ENCODE data around the gene SFXN2.
"Not testable (repeated sequence)": the region's sequence is repeated elsewhere in the genome, so short reads cannot be mapped to it uniquely, and the experiment has no call there.

SFXN2 gene

DNA sequence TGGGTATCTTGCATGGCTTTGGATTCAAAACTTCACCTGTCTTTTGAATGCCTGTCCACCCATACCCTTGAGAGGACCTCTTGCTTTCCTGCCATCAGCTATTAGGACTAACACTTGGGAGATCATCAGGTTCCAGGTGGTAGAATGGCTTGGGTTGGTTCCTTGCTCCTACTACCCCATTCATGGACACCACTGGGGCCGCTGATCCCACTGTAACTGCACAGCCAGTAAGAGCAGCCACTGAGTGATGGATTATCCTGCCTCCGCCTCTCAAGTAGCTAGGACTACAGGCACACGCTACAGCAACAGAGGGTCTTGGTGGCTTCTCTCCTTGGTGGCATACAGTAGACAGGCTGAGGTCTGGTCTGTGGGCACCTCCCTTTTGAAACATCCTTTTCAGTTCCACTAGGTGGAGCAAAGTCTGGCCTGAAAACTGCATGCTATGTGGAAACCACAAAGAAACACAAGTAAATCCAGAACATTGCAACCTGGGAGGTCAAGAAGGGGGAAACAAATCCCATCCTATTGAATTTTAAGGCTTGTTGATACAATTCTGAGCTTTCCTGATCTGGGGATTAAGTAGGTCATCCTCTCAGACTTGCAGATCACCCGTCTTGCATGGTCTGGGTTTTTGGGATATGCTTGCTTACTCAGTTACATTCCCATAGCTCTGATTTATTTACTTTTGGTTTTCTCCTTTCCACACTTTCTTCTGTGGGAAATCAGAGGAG lies 38.7 kb downstream of the SFXN2 start:
- H3K27ac ChIP-seq: peak overlapping the region; percentile 53
- no peaks in the 10 kb centered on the region for H3K36me3 ChIP-seq (ENCODE audit: control insufficient read depth, insufficient read depth, low read length)
- no peak overlapping the region for H3K9ac ChIP-seq
- H3K79me2 ChIP-seq: peaks cover 67% of the 10 kb centered on the region
- peaks cover 26% of the 10 kb centered on the region for H3K4me1 ChIP-seq
- H3K27me3 ChIP-seq (ENCODE audit: control insufficient read depth, insufficient read depth, low read length): no peaks in the 10 kb centered on the region
- no peak overlapping the region for H3K4me2 ChIP-seq (ENCODE audit: low read length)
- TF ChIP-seq, protein P1, sequence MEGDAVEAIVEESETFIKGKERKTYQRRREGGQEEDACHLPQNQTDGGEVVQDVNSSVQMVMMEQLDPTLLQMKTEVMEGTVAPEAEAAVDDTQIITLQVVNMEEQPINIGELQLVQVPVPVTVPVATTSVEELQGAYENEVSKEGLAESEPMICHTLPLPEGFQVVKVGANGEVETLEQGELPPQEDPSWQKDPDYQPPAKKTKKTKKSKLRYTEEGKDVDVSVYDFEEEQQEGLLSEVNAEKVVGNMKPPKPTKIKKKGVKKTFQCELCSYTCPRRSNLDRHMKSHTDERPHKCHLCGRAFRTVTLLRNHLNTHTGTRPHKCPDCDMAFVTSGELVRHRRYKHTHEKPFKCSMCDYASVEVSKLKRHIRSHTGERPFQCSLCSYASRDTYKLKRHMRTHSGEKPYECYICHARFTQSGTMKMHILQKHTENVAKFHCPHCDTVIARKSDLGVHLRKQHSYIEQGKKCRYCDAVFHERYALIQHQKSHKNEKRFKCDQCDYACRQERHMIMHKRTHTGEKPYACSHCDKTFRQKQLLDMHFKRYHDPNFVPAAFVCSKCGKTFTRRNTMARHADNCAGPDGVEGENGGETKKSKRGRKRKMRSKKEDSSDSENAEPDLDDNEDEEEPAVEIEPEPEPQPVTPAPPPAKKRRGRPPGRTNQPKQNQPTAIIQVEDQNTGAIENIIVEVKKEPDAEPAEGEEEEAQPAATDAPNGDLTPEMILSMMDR (IDR thresholded peaks at IDR 0.05): peak; percentile 55
- no peaks in the 10 kb centered on the region for H3K9me3 ChIP-seq (ENCODE audit: control insufficient read depth, low read length)
- no peak overlapping the region for H3K4me3 ChIP-seq (ENCODE audit: low read depth, low read length)
- H2AFZ ChIP-seq: peak overlapping the region; percentile 3

DNA sequence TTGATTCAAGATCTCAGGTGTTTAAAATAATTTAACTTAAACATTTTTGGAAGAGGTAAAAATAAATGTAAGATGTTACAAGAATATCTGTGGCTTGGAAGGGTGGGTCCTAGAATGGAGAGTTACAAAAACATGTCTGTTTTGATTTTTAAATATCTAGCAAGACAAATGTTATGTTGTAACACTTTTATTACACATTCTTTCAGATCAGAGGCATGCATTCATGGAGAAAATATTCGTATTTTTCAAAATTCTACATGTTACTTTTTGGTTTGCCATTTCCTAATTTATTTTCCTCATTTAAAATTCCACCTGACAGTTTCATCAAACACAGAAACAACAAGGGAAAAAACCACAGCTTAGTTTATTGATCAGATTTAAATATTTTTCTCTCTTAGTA lies 39.3 kb downstream of the SFXN2 start:
- Histone ChIP-seq H3K9ac (no peak overlapping the region), H3K79me2 (peaks cover 65% of the 10 kb centered on the region), H3K4me3 (ENCODE audit: low read depth, low read length) (no peak overlapping the region), H3K9me3 (ENCODE audit: control insufficient read depth, low read length) (no peaks in the 10 kb centered on the region), H3K4me1 (peaks cover 31% of the 10 kb centered on the region), H3K27ac (peak overlapping the region; percentile 53), H2AFZ (no peak overlapping the region), H3K27me3 (ENCODE audit: control insufficient read depth, insufficient read depth, low read length) (no peaks in the 10 kb centered on the region), H3K36me3 (ENCODE audit: control insufficient read depth, insufficient read depth, low read length) (no peaks in the 10 kb centered on the region), H3K4me2 (ENCODE audit: low read length) (no peak overlapping the region)
- TF ChIP-seq, protein P1 (IDR thresholded peaks at IDR 0.05): no peak

DNA sequence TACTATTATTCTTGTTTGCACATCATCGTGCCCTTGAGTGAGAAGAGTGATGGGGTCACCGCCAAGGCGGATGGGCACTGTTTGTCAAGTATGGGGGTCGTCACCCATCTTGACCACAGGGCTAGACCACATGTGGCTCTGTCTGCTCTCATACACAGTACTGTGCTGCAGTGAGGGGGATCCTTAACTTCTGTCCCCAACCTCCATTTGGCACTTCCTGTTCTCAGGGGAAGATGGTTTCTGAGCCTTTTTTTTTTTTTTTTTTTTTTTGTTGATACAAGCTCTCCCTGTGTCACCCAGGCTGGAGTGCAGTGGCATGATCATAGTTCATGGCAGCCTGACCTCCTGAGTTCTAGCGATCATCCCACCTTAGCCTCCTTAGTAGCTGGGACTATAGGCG lies 42.9 kb downstream of the SFXN2 start:
- Histone ChIP-seq H3K4me2 (ENCODE audit: low read length) (no peak overlapping the region), H3K27me3 (ENCODE audit: control insufficient read depth, insufficient read depth, low read length) (no peaks in the 10 kb centered on the region), H3K9ac (no peak overlapping the region), H3K79me2 (peaks cover 63% of the 10 kb centered on the region), H3K36me3 (ENCODE audit: control insufficient read depth, insufficient read depth, low read length) (no peaks in the 10 kb centered on the region), H3K4me1 (peaks cover 31% of the 10 kb centered on the region), H3K4me3 (ENCODE audit: low read depth, low read length) (no peak overlapping the region), H3K27ac (peak overlapping the region; percentile 92), H2AFZ (no peak overlapping the region), H3K9me3 (ENCODE audit: control insufficient read depth, low read length) (no peaks in the 10 kb centered on the region)
- TF ChIP-seq, protein P1 (IDR thresholded peaks at IDR 0.05): no peak

DNA sequence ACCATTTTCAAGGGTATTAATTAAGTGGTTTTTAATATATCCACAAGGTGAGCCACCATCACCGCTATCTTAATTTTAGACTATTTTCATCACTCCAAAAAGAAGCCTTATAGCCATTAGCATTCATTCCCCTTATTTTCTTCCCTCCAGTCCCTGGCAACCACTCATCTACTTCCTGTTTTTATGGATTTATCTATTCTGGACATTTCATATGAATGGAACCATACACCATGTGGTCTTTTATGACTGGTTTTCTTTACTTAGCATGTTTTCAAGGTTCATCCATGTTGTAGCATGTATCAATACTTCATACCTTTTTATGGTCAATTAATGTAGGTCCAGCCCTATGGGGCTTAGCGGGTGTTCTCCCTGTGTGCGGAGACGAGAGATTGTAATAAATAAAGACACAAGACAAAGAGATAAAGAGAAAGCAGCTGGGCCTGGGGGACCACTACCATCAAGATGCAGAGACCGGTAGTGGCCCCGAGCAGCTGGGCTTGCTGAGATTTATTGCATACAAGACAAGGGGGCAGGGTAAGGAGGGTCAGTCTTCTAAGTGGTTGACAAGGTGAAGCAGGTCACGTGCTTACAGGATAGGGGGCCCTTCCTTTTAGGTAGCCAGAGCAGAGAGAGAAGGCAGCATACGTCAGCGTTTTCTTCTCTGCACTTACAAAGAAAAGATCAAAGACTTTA lies 44.0 kb downstream of the SFXN2 start:
- Histone ChIP-seq H2AFZ (no peak overlapping the region), H3K27me3 (ENCODE audit: control insufficient read depth, insufficient read depth, low read length) (no peaks in the 10 kb centered on the region), H3K36me3 (ENCODE audit: control insufficient read depth, insufficient read depth, low read length) (no peaks in the 10 kb centered on the region), H3K4me3 (ENCODE audit: low read depth, low read length) (no peak overlapping the region), H3K4me1 (peaks cover 28% of the 10 kb centered on the region), H3K4me2 (ENCODE audit: low read length) (peak overlapping the region; percentile 53), H3K79me2 (peaks cover 62% of the 10 kb centered on the region), H3K9me3 (ENCODE audit: control insufficient read depth, low read length) (no peaks in the 10 kb centered on the region), H3K27ac (peak overlapping the region; percentile 92), H3K9ac (no peak overlapping the region)
- TF ChIP-seq, protein P1 (IDR thresholded peaks at IDR 0.05): no peak

DNA sequence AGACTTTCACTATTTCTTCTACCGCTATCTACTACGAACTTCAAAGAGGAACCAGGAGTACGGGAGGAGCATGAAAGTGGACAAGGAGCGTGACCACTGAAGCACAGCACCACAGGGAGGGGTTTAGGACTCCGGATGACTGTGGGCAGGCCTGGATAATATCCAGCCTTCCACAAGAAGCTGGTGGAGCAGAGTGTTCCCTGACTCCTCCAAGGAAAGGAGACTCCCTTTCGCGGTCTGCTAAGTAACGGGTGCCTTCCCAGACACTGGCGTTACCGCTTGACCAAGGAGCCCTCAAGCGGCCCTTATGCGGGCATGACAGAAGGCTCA lies 44.5 kb downstream of the SFXN2 start:
- H3K4me2 ChIP-seq (ENCODE audit: low read length): peak overlapping the region; percentile 53

More for the DNA sequence above, 44.5 kb downstream of the SFXN2 start:
- H3K4me1 ChIP-seq: peaks cover 32% of the 10 kb centered on the region
- H2AFZ ChIP-seq; H3K4me3 ChIP-seq (ENCODE audit: low read depth, low read length); H3K27me3 ChIP-seq (ENCODE audit: control insufficient read depth, insufficient read depth, low read length); H3K36me3 ChIP-seq (ENCODE audit: control insufficient read depth, insufficient read depth, low read length); H3K9me3 ChIP-seq (ENCODE audit: control insufficient read depth, low read length); H3K9ac ChIP-seq: not testable (repeated sequence)
- peak overlapping the region; percentile 92 for H3K27ac ChIP-seq
- H3K79me2 ChIP-seq: peaks cover 64% of the 10 kb centered on the region
